ENCODE data around the gene OLIG2. TPM values are rescaled to one million over a fixed set of nuclear protein-coding genes. Genes with fewer than 3 reads are reported as not detected.

OLIG2 gene
- total RNA-seq, 1 donor, result 0.21 TPM

GRCh38 chr21:33061233-33061632, 35.5 kb downstream of the OLIG2 start:
- Histone ChIP-seq H3K4me3 (ENCODE audit: low read length) (no peak overlapping the region), H3K4me1 (ENCODE audit: insufficient read depth, low read length) (peaks cover 86% of the 10 kb centered on the region), H3K9me3 (ENCODE audit: low read depth, low read length) (no peaks in the 10 kb centered on the region), H3K27me3 (ENCODE audit: insufficient read depth, low read length) (no peaks in the 10 kb centered on the region)

DNA sequence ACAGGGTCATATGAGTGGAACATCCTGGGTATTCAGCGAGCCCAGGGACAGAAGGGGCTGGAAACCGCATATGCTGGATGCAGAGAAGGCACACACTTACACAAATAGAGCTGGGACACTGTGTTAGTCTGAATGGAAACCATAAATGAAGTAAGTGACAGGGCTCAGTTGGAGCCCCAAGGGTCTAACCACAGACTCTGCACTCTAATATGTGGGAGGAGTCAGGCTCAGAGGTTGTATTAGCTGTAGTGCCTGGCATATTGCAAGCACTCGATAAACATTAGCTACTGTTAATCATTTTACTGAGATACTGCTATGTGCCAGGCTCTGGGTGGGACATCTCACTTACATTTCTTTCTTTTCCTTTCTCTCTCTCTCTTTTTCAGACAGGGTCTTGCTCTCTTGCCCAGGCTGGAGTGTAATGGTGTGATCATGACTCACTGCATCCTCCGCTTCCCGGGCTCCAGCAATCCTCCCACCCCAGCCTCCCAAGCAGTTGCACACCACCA, 37.7 kb downstream of the OLIG2 start:
- Histone ChIP-seq H3K9me3 (ENCODE audit: low read depth, low read length) (no peaks in the 10 kb centered on the region), H3K4me3 (ENCODE audit: low read length) (no peak overlapping the region), H3K4me1 (ENCODE audit: insufficient read depth, low read length) (peaks cover 86% of the 10 kb centered on the region), H3K27me3 (ENCODE audit: insufficient read depth, low read length) (peaks cover 11% of the 10 kb centered on the region)

- H3K9me3 ChIP-seq (ENCODE audit: low read depth, low read length), result no peaks in the 10 kb centered on the region
- H3K4me3 ChIP-seq (ENCODE audit: low read length), result no peak overlapping the region
- peaks cover 86% of the 10 kb centered on the region for H3K4me1 ChIP-seq (ENCODE audit: insufficient read depth, low read length)
- peaks cover 18% of the 10 kb centered on the region for H3K27me3 ChIP-seq (ENCODE audit: insufficient read depth, low read length)
Observed at GRCh38 chr21:33063907-33064622, 38.3 kb downstream of the OLIG2 start.

DNA sequence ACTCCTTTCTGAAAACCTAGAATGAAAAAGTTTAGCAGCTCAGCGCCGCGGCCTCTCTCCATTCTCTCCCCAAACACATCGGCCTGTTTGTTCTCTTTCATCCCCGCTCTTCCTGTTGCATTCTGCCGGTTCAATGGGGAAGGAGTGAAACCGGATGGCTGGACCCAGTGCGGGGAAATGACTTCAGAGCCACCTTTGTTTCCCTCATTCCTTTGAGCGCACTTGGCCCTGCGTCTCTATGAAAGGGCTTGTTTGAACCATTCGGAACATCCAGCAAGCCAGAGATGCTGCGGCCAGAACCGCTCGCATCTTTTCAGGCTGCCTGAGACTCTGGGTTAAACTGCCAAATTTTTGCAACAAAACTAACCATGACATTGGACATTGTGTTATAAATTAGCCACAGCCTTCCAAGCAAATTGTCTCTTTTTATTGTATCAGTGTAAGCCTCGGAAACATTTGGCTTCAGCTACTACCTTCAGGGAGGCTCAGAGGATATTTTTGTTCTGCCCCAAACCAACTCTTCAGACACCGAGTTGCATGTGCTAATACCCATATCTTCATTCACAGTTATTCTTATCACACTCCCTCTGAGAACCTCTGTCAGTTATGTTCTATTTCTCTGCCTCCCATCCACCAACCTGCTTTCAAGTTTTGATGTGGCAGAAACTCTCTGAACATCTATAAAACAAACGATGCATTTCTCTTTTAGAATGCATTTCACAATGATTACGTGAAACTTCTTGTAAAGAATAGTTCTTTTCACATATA, 39.1 kb downstream of the OLIG2 start:
- H3K9me3 ChIP-seq (ENCODE audit: low read depth, low read length), result no peaks in the 10 kb centered on the region
- H3K27me3 ChIP-seq (ENCODE audit: insufficient read depth, low read length), result peaks cover 24% of the 10 kb centered on the region
- H3K4me3 ChIP-seq (ENCODE audit: low read length), result no peak overlapping the region
- peaks cover 86% of the 10 kb centered on the region for H3K4me1 ChIP-seq (ENCODE audit: insufficient read depth, low read length)

- H3K4me1 ChIP-seq (ENCODE audit: insufficient read depth, low read length), result peaks cover 86% of the 10 kb centered on the region
- H3K9me3 ChIP-seq (ENCODE audit: low read depth, low read length), result no peaks in the 10 kb centered on the region
- H3K27me3 ChIP-seq (ENCODE audit: insufficient read depth, low read length), result peaks cover 35% of the 10 kb centered on the region
- no peak overlapping the region for H3K4me3 ChIP-seq (ENCODE audit: low read length)
Observed at GRCh38 chr21:33067043-33067442, 41.3 kb downstream of the OLIG2 start.

GRCh38 chr21:33067457-33067856, 41.7 kb downstream of the OLIG2 start:
- Histone ChIP-seq H3K9me3 (ENCODE audit: low read depth, low read length) (no peaks in the 10 kb centered on the region), H3K4me3 (ENCODE audit: low read length) (no peak overlapping the region), H3K27me3 (ENCODE audit: insufficient read depth, low read length) (peaks cover 39% of the 10 kb centered on the region), H3K4me1 (ENCODE audit: insufficient read depth, low read length) (peaks cover 86% of the 10 kb centered on the region)

GRCh38 chr21:33069243-33069642, 43.5 kb downstream of the OLIG2 start:
- Histone ChIP-seq H3K9me3 (ENCODE audit: low read depth, low read length) (no peaks in the 10 kb centered on the region), H3K27me3 (ENCODE audit: insufficient read depth, low read length) (peaks cover 57% of the 10 kb centered on the region), H3K4me3 (ENCODE audit: low read length) (no peak overlapping the region), H3K4me1 (ENCODE audit: insufficient read depth, low read length) (peaks cover 70% of the 10 kb centered on the region)

DNA sequence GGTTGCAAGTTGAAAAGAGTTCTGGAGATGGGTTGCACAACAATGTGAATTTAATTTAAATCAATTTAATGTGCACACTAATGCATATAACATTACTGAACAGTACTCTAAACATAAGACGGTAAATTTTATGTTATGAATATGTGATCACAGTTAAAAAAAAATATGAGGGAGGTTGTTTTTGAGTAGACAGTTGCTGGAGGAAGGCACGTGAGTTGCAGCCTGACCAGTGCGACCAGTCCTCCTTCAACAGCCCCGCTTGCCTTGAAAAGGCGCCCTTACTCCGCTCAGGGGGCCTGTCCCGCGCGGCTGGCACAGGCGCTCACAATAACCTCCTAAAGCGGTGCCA, 43.9 kb downstream of the OLIG2 start:
- peaks cover 67% of the 10 kb centered on the region for H3K4me1 ChIP-seq (ENCODE audit: insufficient read depth, low read length)
- H3K4me3 ChIP-seq (ENCODE audit: low read length), result peak overlapping the region; percentile 37
- no peaks in the 10 kb centered on the region for H3K9me3 ChIP-seq (ENCODE audit: low read depth, low read length)
- H3K27me3 ChIP-seq (ENCODE audit: insufficient read depth, low read length), result peaks cover 60% of the 10 kb centered on the region

GRCh38 chr21:33069994-33070743, 44.4 kb downstream of the OLIG2 start, which contains the start of gene OLIG1:
Gene OLIG1, plus strand, starts transcription at chr21:33070141. Its CDS starts 106 bp downstream, at chr21:33070247.
- peak within 1 kb of the TSS; percentile 37 for H3K4me3 ChIP-seq (ENCODE audit: low read length)
- peaks cover 62% of the 10 kb centered on the region for H3K4me1 ChIP-seq (ENCODE audit: insufficient read depth, low read length)
- H3K9me3 ChIP-seq (ENCODE audit: low read depth, low read length), result no peaks in the 10 kb centered on the region
- peaks cover 61% of the 10 kb centered on the region for H3K27me3 ChIP-seq (ENCODE audit: insufficient read depth, low read length)

DNA sequence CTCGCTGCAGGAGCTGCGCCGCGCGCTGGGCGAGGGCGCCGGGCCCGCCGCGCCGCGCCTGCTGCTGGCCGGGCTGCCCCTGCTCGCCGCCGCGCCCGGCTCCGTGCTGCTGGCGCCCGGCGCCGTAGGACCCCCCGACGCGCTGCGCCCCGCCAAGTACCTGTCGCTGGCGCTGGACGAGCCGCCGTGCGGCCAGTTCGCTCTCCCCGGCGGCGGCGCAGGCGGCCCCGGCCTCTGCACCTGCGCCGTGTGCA, 44.9 kb downstream of the OLIG2 start:
- peak overlapping the region; percentile 37 for H3K4me3 ChIP-seq (ENCODE audit: low read length)
- H3K4me1 ChIP-seq (ENCODE audit: insufficient read depth, low read length), result peaks cover 58% of the 10 kb centered on the region
- peaks cover 61% of the 10 kb centered on the region for H3K27me3 ChIP-seq (ENCODE audit: insufficient read depth, low read length)
- no peaks in the 10 kb centered on the region for H3K9me3 ChIP-seq (ENCODE audit: low read depth, low read length)

GRCh38 chr21:33070998-33071769, 45.4 kb downstream of the OLIG2 start:
- Histone ChIP-seq H3K9me3 (ENCODE audit: low read depth, low read length) (no peaks in the 10 kb centered on the region), H3K4me3 (ENCODE audit: low read length) (peak overlapping the region; percentile 37), H3K27me3 (ENCODE audit: insufficient read depth, low read length) (peaks cover 61% of the 10 kb centered on the region), H3K4me1 (ENCODE audit: insufficient read depth, low read length) (peaks cover 57% of the 10 kb centered on the region)

GRCh38 chr21:33071770-33072306, 46.1 kb downstream of the OLIG2 start:
- Histone ChIP-seq H3K4me1 (ENCODE audit: insufficient read depth, low read length) (peaks cover 50% of the 10 kb centered on the region), H3K27me3 (ENCODE audit: insufficient read depth, low read length) (peaks cover 57% of the 10 kb centered on the region), H3K4me3 (ENCODE audit: low read length) (peak overlapping the region; percentile 37)

GRCh38 chr21:33073636-33074035, 47.9 kb downstream of the OLIG2 start:
- Histone ChIP-seq H3K4me1 (ENCODE audit: insufficient read depth, low read length) (peaks cover 33% of the 10 kb centered on the region), H3K9me3 (ENCODE audit: low read depth, low read length) (no peaks in the 10 kb centered on the region), H3K27me3 (ENCODE audit: insufficient read depth, low read length) (peaks cover 51% of the 10 kb centered on the region), H3K4me3 (ENCODE audit: low read length) (no peak overlapping the region)

More at GRCh38 chr21:33071770-33072306, 46.1 kb downstream of the OLIG2 start:
- H3K9me3 ChIP-seq (ENCODE audit: low read depth, low read length), result no peaks in the 10 kb centered on the region

- H3K9me3 ChIP-seq (ENCODE audit: low read depth, low read length), result no peaks in the 10 kb centered on the region
- H3K4me1 ChIP-seq (ENCODE audit: insufficient read depth, low read length), result peaks cover 23% of the 10 kb centered on the region
Observed at GRCh38 chr21:33075128-33075527, 49.4 kb downstream of the OLIG2 start.

More at GRCh38 chr21:33075128-33075527, 49.4 kb downstream of the OLIG2 start:
- H3K27me3 ChIP-seq (ENCODE audit: insufficient read depth, low read length), result peaks cover 41% of the 10 kb centered on the region
- no peak overlapping the region for H3K4me3 ChIP-seq (ENCODE audit: low read length)

Data from mononuclear cell (primary cell).